SK-N-SH (cell line): ENCODE results near the gene CLMN. TPM values are rescaled to one million over a fixed set of nuclear protein-coding genes. Genes with fewer than 3 reads are reported as not detected.

ENCODE experiments used
- CTCF ChIA-PET: fragments of 300-600, 350-600 bp; formaldehyde crosslinking; extraction: SDS; loops from one replicate; lab custom pipeline; 2021; lab: Yijun Ruan, JAX
- POLR2A ChIA-PET: fragments of 350-600 bp; sonication (Branson Sonifier 250); formaldehyde crosslinking; extraction: SDS; loops from one replicate; lab custom pipeline; 2020; ENCODE audit warnings: antibody characterized with exemption, inconsistent platforms; lab: Yijun Ruan, JAX
- DNase-seq: peaks from one replicate; pipeline ENCODE4 v3.0.0; 2012
- H2AFZ ChIP-seq: fragments of 200-600 bp; sonication (generic); 2 replicates; pipeline ENCODE4 v1.8.1; 2016; ENCODE audit warnings: antibody characterized with exemption, mild to moderate bottlenecking, low read depth
- H3F3A ChIP-seq: fragments of 200-600 bp; sonication (generic); replicated peaks from 2 replicates; pipeline ENCODE3; 2016; ENCODE audit warnings: antibody characterized with exemption, mild to moderate bottlenecking; ENCODE audit not compliant: insufficient read depth
- H3K27ac ChIP-seq, 2 experiments: fragments of 200-500 bp in 1 of 2; fragments of 200-600 bp in 1 of 2; sonication (Bioruptor generic) in 1 of 2; sonication (generic), shearing (Covaris generic) in 1 of 2; 2 replicates each; pipeline versions ENCODE4 v1.5.1 to v1.6.1; 2014 to 2016; ENCODE audit warnings: low read depth in 2 of 2, inconsistent platforms in 1 of 2, low read length in 1 of 2, mild to moderate bottlenecking in 1 of 2, mixed read lengths in 1 of 2
- H3K27me3 ChIP-seq: fragments of 200-600 bp; sonication (generic), shearing (Covaris generic); 2 replicates; pipeline ENCODE4 v1.6.1; 2016; ENCODE audit warnings: mixed run types; ENCODE audit not compliant: insufficient read depth
- H3K36me3 ChIP-seq, 2 experiments: fragments of 200-500 bp in 1 of 2; fragments of 200-600 bp in 1 of 2; sonication (Bioruptor generic) in 1 of 2; sonication (generic) in 1 of 2; replicated peaks in 1 of 2; 2 replicates each; pipeline versions ENCODE3 to v1.5.1; 2014 to 2016; ENCODE audit warnings: low read length in 1 of 2, mild to moderate bottlenecking in 1 of 2; ENCODE audit not compliant: insufficient read depth in 2 of 2, control insufficient read depth in 1 of 2
- H3K4me1 ChIP-seq, 2 experiments: fragments of 200-500 bp in 1 of 2; fragments of 200-600 bp in 1 of 2; sonication (Bioruptor generic) in 1 of 2; sonication (generic), shearing (Covaris generic) in 1 of 2; 2 replicates each; pipeline versions ENCODE4 v1.5.1 to v1.6.1; 2014 to 2016; ENCODE audit warnings: low read depth in 1 of 2, low read length in 1 of 2, mixed run types in 1 of 2; ENCODE audit not compliant: insufficient read depth in 2 of 2, control insufficient read depth in 1 of 2
- H3K4me2 ChIP-seq: fragments of 200-600 bp; sonication (generic), shearing (Covaris generic); 2 replicates; pipeline ENCODE4 v1.6.1; 2017; ENCODE audit warnings: mixed run types
- H3K4me3 ChIP-seq, 2 experiments: fragments of 200-500 bp in 1 of 2; fragments of 200-600 bp in 1 of 2; sonication (Bioruptor generic) in 1 of 2; sonication (generic), shearing (Covaris generic) in 1 of 2; 2 replicates each; pipeline versions ENCODE4 v1.5.1 to v1.8.1; 2014 to 2016; ENCODE audit warnings: low read depth in 2 of 2, inconsistent platforms in 1 of 2, low read length in 1 of 2, mild to moderate bottlenecking in 1 of 2, mixed read lengths in 1 of 2, moderate library complexity in 1 of 2
- H3K79me2 ChIP-seq: fragments of 200-600 bp; sonication (generic); 2 replicates; pipeline ENCODE4 v1.8.1; 2017; ENCODE audit warnings: mild to moderate bottlenecking; ENCODE audit not compliant: insufficient read depth
- H3K9ac ChIP-seq: fragments of 200-600 bp; sonication (generic); 2 replicates; pipeline ENCODE4 v1.6.1; 2017; ENCODE audit warnings: mixed run types
- H3K9me2 ChIP-seq: fragments of 200-600 bp; sonication (generic); 2 replicates; pipeline ENCODE4 v1.6.1; 2017; ENCODE audit warnings: mixed run types
- H3K9me3 ChIP-seq: fragments of 200-600 bp; sonication (generic); 2 replicates; pipeline ENCODE4 v1.6.1; 2017; ENCODE audit warnings: mixed run types, mild to moderate bottlenecking, moderate library complexity
- H4K20me1 ChIP-seq: fragments of 200-600 bp; sonication (generic); 2 replicates; pipeline ENCODE4 v1.6.1; 2017; ENCODE audit warnings: mild to moderate bottlenecking, mixed run types; ENCODE audit not compliant: insufficient read depth
- CHD2 ChIP-seq: fragments of 150-350 bp; IDR thresholded peaks from 2 replicates; pipeline ENCODE4 v1.6.1; 2018; ENCODE audit warnings: low read length; ENCODE audit not compliant: partially characterized antibody
- ELF1 ChIP-seq: IDR thresholded peaks from 2 replicates; pipeline ENCODE4 v1.4.0; 2012
- EP300 ChIP-seq, 2 experiments: IDR thresholded peaks; 2 replicates each; pipeline versions ENCODE4 v1.4.0 to v1.6.1; 2012; ENCODE audit warnings: borderline replicate concordance in 1 of 2, low read depth in 1 of 2, low read length in 1 of 2
- EZH2phosphoT487 ChIP-seq: fragments of 200-600 bp; sonication (generic); IDR thresholded peaks from 2 replicates; pipeline ENCODE4 v1.6.1; 2017; ENCODE audit warnings: low read depth, mixed run types, mild to moderate bottlenecking, antibody characterized with exemption, moderate library complexity, borderline replicate concordance
- FOSL2 ChIP-seq: IDR thresholded peaks from 2 replicates; pipeline ENCODE4 v1.4.0; 2012; ENCODE audit warnings: low read depth, mild to moderate bottlenecking, moderate library complexity, borderline replicate concordance
- FOXM1 ChIP-seq: IDR thresholded peaks from 2 replicates; pipeline ENCODE4 v1.4.0; 2012; ENCODE audit warnings: low read depth, mild to moderate bottlenecking
- JUND ChIP-seq: IDR thresholded peaks from 2 replicates; pipeline ENCODE4 v1.4.0; 2012
- MXI1 ChIP-seq: IDR thresholded peaks from 2 replicates; pipeline ENCODE4 v1.6.1; 2012; ENCODE audit warnings: mild to moderate bottlenecking, low read depth, low read length, improper control_type of control experiment
- NFIC ChIP-seq: IDR thresholded peaks from 2 replicates; pipeline ENCODE4 v1.4.0; 2012; ENCODE audit warnings: borderline replicate concordance
- NRF1 ChIP-seq: IDR thresholded peaks from 2 replicates; pipeline ENCODE4 v1.6.1; 2012; ENCODE audit warnings: low read depth, mild to moderate bottlenecking, low read length
- RCOR1 ChIP-seq: fragments of 150-350 bp; IDR thresholded peaks from 2 replicates; pipeline ENCODE4 v1.6.1; 2017; ENCODE audit warnings: antibody characterized with exemption, low read length
- RFX5 ChIP-seq: IDR thresholded peaks from 2 replicates; pipeline ENCODE4 v1.6.1; 2012; ENCODE audit warnings: mild to moderate bottlenecking, improper control_type of control experiment, low read length
- RXRA ChIP-seq: IDR thresholded peaks from 2 replicates; pipeline ENCODE4 v1.4.0; 2012; ENCODE audit warnings: low read depth, mild to moderate bottlenecking, borderline replicate concordance
- SIN3A ChIP-seq: IDR thresholded peaks from 2 replicates; pipeline ENCODE4 v1.6.1; 2012; ENCODE audit warnings: low read depth, mild to moderate bottlenecking, low read length, moderate library complexity, borderline replicate concordance
- TAF1 ChIP-seq: IDR thresholded peaks from 2 replicates; pipeline ENCODE4 v1.6.1; 2012; ENCODE audit warnings: low read depth, mild to moderate bottlenecking, low read length, moderate library complexity, borderline replicate concordance
- YY1 ChIP-seq: IDR thresholded peaks from 2 replicates; pipeline ENCODE4 v1.4.0; 2012; ENCODE audit warnings: low read depth, mild to moderate bottlenecking
- WGBS: methylation state at CpG from one replicate; pipeline ENCODE4 v1.1.6; 2017; ENCODE audit warnings: low lambda C conversion rate; 5-methylcytosine and 5-hydroxymethylcytosine counted together
- polyA plus RNA-seq, 3 experiments: library from polyadenylated mRNA; depleted of rRNA; stranded (reverse); fragments of >200 nt; gene quantifications; 2 replicates each; pipeline ENCODE4 v1.2.3, GENCODE V29; 2012
- TF ChIP-seq, protein P1 (sequence below): fragments of 200-600 bp; sonication (generic); IDR thresholded peaks from 2 replicates; pipeline ENCODE4 v1.6.1; 2017; ENCODE audit warnings: antibody characterized with exemption, mild to moderate bottlenecking, moderate library complexity
- TF ChIP-seq, protein P2 (sequence below): IDR thresholded peaks from 2 replicates; pipeline ENCODE4 v1.4.0; 2012; ENCODE audit warnings: low read depth, borderline replicate concordance

CLMN gene
- polyA plus RNA-seq, 1 of the 3 experiments (the other 2 are of a cell fraction) = 1.4 TPM

DNA sequence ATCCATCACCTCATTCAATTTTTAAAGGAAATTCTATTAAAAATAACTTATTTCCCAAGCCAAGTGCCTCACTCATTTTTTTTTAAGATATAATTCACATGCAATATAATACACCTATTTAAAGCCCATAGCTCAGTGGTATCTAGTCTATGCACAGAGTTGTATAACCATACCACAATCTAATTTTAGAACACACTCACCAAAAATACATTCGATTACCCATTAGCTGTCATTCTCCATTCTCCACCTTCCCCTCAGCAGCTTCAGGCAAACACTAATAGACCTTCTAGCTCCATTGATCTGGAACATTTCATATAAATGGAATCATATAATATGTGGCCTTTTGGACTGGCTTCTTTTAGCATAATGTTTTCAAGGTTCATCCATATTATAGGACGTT, 49.5 kb downstream of the CLMN start:
- WGBS = 67% methylated on average over 2 of the region's 2 CpGs
- CTCF ChIA-PET = interaction anchor here (1.2 kb wide), 1 partner anchor 18 kb away, joined by 3 read pairs; no protein-coding TSS in a partner anchor
- H3K79me2 ChIP-seq = no peaks in the 10 kb centered on the region
- no peak overlapping the region for H3K4me3 ChIP-seq
- no peaks in the 10 kb centered on the region for H3K9me3 ChIP-seq
- POLR2A ChIA-PET = no interaction called here
- H4K20me1 ChIP-seq = no peaks in the 10 kb centered on the region
- H3K27ac ChIP-seq = no peak overlapping the region
- no peak for DNase-seq
- H3K4me1 ChIP-seq = peaks cover 8 to 14% of the 10 kb centered on the region in 2 experiments
- no peak overlapping the region for H3K4me2 ChIP-seq
- H3F3A ChIP-seq = peaks cover 16% of the 10 kb centered on the region
- H3K9me2 ChIP-seq = no peaks in the 10 kb centered on the region
- no peaks in the 10 kb centered on the region for H3K27me3 ChIP-seq
- TF ChIP-seq JUND (no peak), RCOR1 (no peak), RFX5 (no peak), RXRA (no peak), EZH2phosphoT487 (no peak), FOXM1 (no peak), MXI1 (no peak), YY1 (no peak), CHD2 (no peak), NFIC (no peak), FOSL2 (no peak), SIN3A (no peak), NRF1 (no peak), ELF1 (no peak), EP300 (IDR thresholded peaks at IDR 0.05; ENCODE audit: borderline replicate concordance in 1 of 2, low read depth in 1 of 2, low read length in 1 of 2) (no peak), TAF1 (no peak)
- TF ChIP-seq, protein P1, sequence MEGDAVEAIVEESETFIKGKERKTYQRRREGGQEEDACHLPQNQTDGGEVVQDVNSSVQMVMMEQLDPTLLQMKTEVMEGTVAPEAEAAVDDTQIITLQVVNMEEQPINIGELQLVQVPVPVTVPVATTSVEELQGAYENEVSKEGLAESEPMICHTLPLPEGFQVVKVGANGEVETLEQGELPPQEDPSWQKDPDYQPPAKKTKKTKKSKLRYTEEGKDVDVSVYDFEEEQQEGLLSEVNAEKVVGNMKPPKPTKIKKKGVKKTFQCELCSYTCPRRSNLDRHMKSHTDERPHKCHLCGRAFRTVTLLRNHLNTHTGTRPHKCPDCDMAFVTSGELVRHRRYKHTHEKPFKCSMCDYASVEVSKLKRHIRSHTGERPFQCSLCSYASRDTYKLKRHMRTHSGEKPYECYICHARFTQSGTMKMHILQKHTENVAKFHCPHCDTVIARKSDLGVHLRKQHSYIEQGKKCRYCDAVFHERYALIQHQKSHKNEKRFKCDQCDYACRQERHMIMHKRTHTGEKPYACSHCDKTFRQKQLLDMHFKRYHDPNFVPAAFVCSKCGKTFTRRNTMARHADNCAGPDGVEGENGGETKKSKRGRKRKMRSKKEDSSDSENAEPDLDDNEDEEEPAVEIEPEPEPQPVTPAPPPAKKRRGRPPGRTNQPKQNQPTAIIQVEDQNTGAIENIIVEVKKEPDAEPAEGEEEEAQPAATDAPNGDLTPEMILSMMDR = no peak
- TF ChIP-seq, protein P2, sequence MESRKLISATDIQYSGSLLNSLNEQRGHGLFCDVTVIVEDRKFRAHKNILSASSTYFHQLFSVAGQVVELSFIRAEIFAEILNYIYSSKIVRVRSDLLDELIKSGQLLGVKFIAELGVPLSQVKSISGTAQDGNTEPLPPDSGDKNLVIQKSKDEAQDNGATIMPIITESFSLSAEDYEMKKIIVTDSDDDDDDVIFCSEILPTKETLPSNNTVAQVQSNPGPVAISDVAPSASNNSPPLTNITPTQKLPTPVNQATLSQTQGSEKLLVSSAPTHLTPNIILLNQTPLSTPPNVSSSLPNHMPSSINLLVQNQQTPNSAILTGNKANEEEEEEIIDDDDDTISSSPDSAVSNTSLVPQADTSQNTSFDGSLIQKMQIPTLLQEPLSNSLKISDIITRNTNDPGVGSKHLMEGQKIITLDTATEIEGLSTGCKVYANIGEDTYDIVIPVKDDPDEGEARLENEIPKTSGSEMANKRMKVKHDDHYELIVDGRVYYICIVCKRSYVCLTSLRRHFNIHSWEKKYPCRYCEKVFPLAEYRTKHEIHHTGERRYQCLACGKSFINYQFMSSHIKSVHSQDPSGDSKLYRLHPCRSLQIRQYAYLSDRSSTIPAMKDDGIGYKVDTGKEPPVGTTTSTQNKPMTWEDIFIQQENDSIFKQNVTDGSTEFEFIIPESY = no peak
- no peaks in the 10 kb centered on the region for H3K36me3 ChIP-seq
- H3K9ac ChIP-seq = no peak overlapping the region
- no peak overlapping the region for H2AFZ ChIP-seq
